ENCODE data around the gene TMEM130. TPM values are rescaled to one million over a fixed set of nuclear protein-coding genes. Genes with fewer than 3 reads are reported as not detected.

TMEM130 gene
- polyA plus RNA-seq, 2 of the 4 experiments (the other 2 are of a cell fraction), result 0.25 to 0.41 TPM

DNA sequence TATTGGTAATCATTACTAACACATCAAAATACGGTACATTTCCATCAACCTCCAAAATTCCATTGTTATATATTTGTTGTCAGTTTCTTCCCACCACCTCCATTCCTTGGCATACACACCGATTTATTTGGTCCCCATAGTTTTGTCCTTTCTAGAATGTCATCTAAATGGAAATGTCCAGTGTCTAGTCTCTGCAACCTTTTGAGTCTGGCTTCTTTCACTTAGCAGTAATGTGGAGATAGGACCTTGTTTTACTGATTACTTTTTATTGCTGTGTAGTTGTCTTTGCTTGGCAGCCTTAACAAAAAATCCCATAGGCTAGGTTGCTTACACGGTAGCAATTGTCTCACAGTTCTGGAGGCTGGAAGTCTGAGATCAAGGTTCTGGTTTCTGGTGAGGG is 31.0 kb upstream of the TMEM130 start:
- ChIA-PET POLR2A (no interaction called here), CTCF (interaction anchor here (0.9 kb wide), 1 partner anchor 12 kb away, joined by 3 read pairs; no protein-coding TSS in a partner anchor)
- no peaks in the 10 kb centered on the region for H3K9me3 ChIP-seq
- ATAC-seq (no peak), FAIRE-seq (no peak), DNase-seq (ENCODE audit: low read depth in 1 of 2, low spot score in 1 of 2) (no peak)
- no peaks in the 10 kb centered on the region for H3K4me1 ChIP-seq
- H3K4me2 ChIP-seq, result no peak overlapping the region
- H3K27ac ChIP-seq, result no peak overlapping the region
- no peak overlapping the region for H3K4me3 ChIP-seq
- TF ChIP-seq CHD2 (IDR thresholded peaks at IDR 0.05; ENCODE audit: low read length, partially characterized antibody) (no peak), REST (IDR thresholded peaks at IDR 0.05) (no peak), POLR2A (IDR thresholded peaks at IDR 0.05; ENCODE audit: low read length) (no peak)
- WGBS (ENCODE audit: missing lambda C conversion rate), result 93% methylated on average over 3 of the region's 3 CpGs

DNA sequence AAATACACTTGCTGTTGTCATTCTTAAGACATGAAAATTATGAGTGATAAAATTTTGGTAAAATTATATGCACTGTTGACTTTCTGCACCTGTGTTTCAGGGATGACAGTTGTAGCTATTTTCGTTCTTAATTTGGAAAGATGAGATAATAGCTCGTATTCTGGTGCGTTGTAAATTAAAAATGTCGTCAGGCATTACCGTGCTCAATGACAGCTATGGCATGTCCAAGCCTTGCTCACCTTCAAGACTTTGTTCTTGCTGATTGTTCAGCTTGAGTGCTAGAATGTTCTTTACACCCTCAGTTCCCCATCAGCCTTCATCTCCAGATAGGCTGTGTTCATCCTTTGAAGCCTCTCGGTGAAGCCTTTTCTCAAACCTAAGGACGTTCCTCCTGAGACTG is 30.0 kb upstream of the TMEM130 start:
- H3K9me3 ChIP-seq, result no peaks in the 10 kb centered on the region
- ChIA-PET POLR2A (no interaction called here), CTCF (no interaction called here)
- ATAC-seq, result no peak
- H3K4me3 ChIP-seq, result no peak overlapping the region
- 91% methylated on average over 7 of the region's 7 CpGs for WGBS (ENCODE audit: missing lambda C conversion rate)
- no peak overlapping the region for H3K27ac ChIP-seq
- FAIRE-seq, result no peak
- H3K4me1 ChIP-seq, result no peaks in the 10 kb centered on the region
- no peak overlapping the region for H3K4me2 ChIP-seq
- no peak for DNase-seq (ENCODE audit: low read depth in 1 of 2, low spot score in 1 of 2)
- TF ChIP-seq RAD21 (conservative IDR thresholded peaks at IDR 0.05 in 1 of 2, IDR thresholded peaks at IDR 0.05 in 1 of 2) (no peak), SMC3 (IDR thresholded peaks at IDR 0.05) (no peak), EHMT2 (IDR thresholded peaks at IDR 0.05; ENCODE audit: low read depth) (no peak), SREBF2 (IDR thresholded peaks at IDR 0.05) (no peak), NR3C1 (IDR thresholded peaks at IDR 0.05) (no peak), RFX5 (IDR thresholded peaks at IDR 0.05) (no peak), E2F6 (IDR thresholded peaks at IDR 0.05; ENCODE audit: borderline replicate concordance, low read depth) (no peak), MAFK (IDR thresholded peaks at IDR 0.05; ENCODE audit: partially characterized antibody) (no peak), ZSCAN20 (CRISPR knock-in tag; IDR thresholded peaks at IDR 0.05) (no peak), KDM5A (IDR thresholded peaks at IDR 0.05) (no peak), HEYL (CRISPR knock-in tag; IDR thresholded peaks at IDR 0.05) (no peak), MAZ (IDR thresholded peaks at IDR 0.05; ENCODE audit: borderline replicate concordance, low read depth, low read length) (no peak), RCOR1 (IDR thresholded peaks at IDR 0.05; ENCODE audit: low read depth, low read length) (no peak), TP53 (CRISPR knock-in tag; IDR thresholded peaks at IDR 0.05) (no peak), RARB (CRISPR knock-in tag; IDR thresholded peaks at IDR 0.05) (no peak)
- TF ChIP-seq, protein P1, sequence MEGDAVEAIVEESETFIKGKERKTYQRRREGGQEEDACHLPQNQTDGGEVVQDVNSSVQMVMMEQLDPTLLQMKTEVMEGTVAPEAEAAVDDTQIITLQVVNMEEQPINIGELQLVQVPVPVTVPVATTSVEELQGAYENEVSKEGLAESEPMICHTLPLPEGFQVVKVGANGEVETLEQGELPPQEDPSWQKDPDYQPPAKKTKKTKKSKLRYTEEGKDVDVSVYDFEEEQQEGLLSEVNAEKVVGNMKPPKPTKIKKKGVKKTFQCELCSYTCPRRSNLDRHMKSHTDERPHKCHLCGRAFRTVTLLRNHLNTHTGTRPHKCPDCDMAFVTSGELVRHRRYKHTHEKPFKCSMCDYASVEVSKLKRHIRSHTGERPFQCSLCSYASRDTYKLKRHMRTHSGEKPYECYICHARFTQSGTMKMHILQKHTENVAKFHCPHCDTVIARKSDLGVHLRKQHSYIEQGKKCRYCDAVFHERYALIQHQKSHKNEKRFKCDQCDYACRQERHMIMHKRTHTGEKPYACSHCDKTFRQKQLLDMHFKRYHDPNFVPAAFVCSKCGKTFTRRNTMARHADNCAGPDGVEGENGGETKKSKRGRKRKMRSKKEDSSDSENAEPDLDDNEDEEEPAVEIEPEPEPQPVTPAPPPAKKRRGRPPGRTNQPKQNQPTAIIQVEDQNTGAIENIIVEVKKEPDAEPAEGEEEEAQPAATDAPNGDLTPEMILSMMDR (IDR thresholded peaks at IDR 0.05), result no peak
- TF ChIP-seq, protein P2, sequence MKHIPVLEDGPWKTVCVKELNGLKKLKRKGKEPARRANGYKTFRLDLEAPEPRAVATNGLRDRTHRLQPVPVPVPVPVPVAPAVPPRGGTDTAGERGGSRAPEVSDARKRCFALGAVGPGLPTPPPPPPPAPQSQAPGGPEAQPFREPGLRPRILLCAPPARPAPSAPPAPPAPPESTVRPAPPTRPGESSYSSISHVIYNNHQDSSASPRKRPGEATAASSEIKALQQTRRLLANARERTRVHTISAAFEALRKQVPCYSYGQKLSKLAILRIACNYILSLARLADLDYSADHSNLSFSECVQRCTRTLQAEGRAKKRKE (CRISPR knock-in tag; IDR thresholded peaks at IDR 0.05; ENCODE audit: low read depth), result no peak

Data from A549 (cell line).